T-helper 1 cell treated with Interleukin-12 subunit alpha and Interleukin-12 subunit beta and Interleukin-4 antibody, amounts not matched to agents 30 μg/mL and 1 μg/mL, for 36 hours (primary cell): ENCODE data around the gene CHST11.
A peak's percentile ranks its signal among the peaks of the same experiment; 100 is the strongest.

Source experiments
- H3K27ac Mint-ChIP-seq: one replicate; pipeline ENCODE4 v1.8.0; 2021; ENCODE audit warnings: mild to moderate bottlenecking, mixed read lengths
- H3K27me3 Mint-ChIP-seq: one replicate; pipeline ENCODE4 v1.8.0; 2021; ENCODE audit warnings: low read depth, mixed read lengths
- H3K36me3 Mint-ChIP-seq: one replicate; pipeline ENCODE4 v1.8.0; 2021; ENCODE audit warnings: low read depth, mixed read lengths
- H3K4me1 Mint-ChIP-seq: one replicate; pipeline ENCODE4 v1.8.0; 2021; ENCODE audit warnings: low read depth, mixed read lengths
- H3K4me3 Mint-ChIP-seq: one replicate; pipeline ENCODE4 v1.8.0; 2021; ENCODE audit warnings: mild to moderate bottlenecking, moderate library complexity, mixed read lengths
- H3K9me3 Mint-ChIP-seq: one replicate; pipeline ENCODE4 v1.8.0; 2021; ENCODE audit warnings: mixed read lengths

The CHST11 gene

GRCh38 chr12:104446646-104447421 lies 9.9 kb upstream of the CHST11 start:
- H3K9me3 Mint-ChIP-seq: peaks cover 11% of the 10 kb centered on the region
- H3K27ac Mint-ChIP-seq: no peak overlapping the region

GRCh38 chr12:104448031-104448430 lies 8.7 kb upstream of the CHST11 start:
- Mint-ChIP-seq H3K4me1 (peaks cover under 1% of the 10 kb centered on the region), H3K36me3 (peaks cover under 1% of the 10 kb centered on the region), H3K4me3 (no peak overlapping the region), H3K27me3 (peaks cover 6% of the 10 kb centered on the region), H3K9me3 (peaks cover 11% of the 10 kb centered on the region), H3K27ac (no peak overlapping the region)

More at GRCh38 chr12:104446646-104447421, 9.9 kb upstream of the CHST11 start:
- H3K27me3 Mint-ChIP-seq: peaks cover 5% of the 10 kb centered on the region
- H3K4me3 Mint-ChIP-seq: no peak overlapping the region
- H3K4me1 Mint-ChIP-seq: no peaks in the 10 kb centered on the region
- no peaks in the 10 kb centered on the region for H3K36me3 Mint-ChIP-seq

GRCh38 chr12:104448451-104448850 lies 8.3 kb upstream of the CHST11 start:
- peaks cover 1% of the 10 kb centered on the region for H3K4me1 Mint-ChIP-seq
- H3K4me3 Mint-ChIP-seq: no peak overlapping the region
- H3K27me3 Mint-ChIP-seq: peaks cover 10% of the 10 kb centered on the region
- H3K9me3 Mint-ChIP-seq: peaks cover 11% of the 10 kb centered on the region
- no peak overlapping the region for H3K27ac Mint-ChIP-seq
- peaks cover 4% of the 10 kb centered on the region for H3K36me3 Mint-ChIP-seq

- H3K27ac Mint-ChIP-seq: no peak overlapping the region
- peaks cover 11% of the 10 kb centered on the region for H3K9me3 Mint-ChIP-seq
- H3K36me3 Mint-ChIP-seq: peaks cover 5% of the 10 kb centered on the region
- H3K4me3 Mint-ChIP-seq: no peak overlapping the region
- H3K27me3 Mint-ChIP-seq: peaks cover 13% of the 10 kb centered on the region
- H3K4me1 Mint-ChIP-seq: peaks cover 7% of the 10 kb centered on the region
These were observed 6.0 kb upstream of the CHST11 start for GRCh38 chr12:104450700-104451099.

GRCh38 chr12:104452087-104452486 lies 4.7 kb upstream of the CHST11 start:
- H3K4me3 Mint-ChIP-seq: no peak overlapping the region
- peaks cover 13% of the 10 kb centered on the region for H3K4me1 Mint-ChIP-seq
- peaks cover 5% of the 10 kb centered on the region for H3K36me3 Mint-ChIP-seq
- H3K27me3 Mint-ChIP-seq: peaks cover 13% of the 10 kb centered on the region
- no peak overlapping the region for H3K27ac Mint-ChIP-seq
- peaks cover 11% of the 10 kb centered on the region for H3K9me3 Mint-ChIP-seq

GRCh38 chr12:104453133-104453532 lies 3.6 kb upstream of the CHST11 start:
- Mint-ChIP-seq H3K9me3 (peaks cover 11% of the 10 kb centered on the region), H3K4me3 (no peak overlapping the region), H3K36me3 (peaks cover 9% of the 10 kb centered on the region), H3K27me3 (peaks cover 13% of the 10 kb centered on the region), H3K4me1 (peaks cover 13% of the 10 kb centered on the region), H3K27ac (no peak overlapping the region)

GRCh38 chr12:104454997-104455396 lies 1.8 kb upstream of the CHST11 start:
- H3K36me3 Mint-ChIP-seq: peaks cover 16% of the 10 kb centered on the region
- H3K4me1 Mint-ChIP-seq: peaks cover 19% of the 10 kb centered on the region
- peaks cover 7% of the 10 kb centered on the region for H3K9me3 Mint-ChIP-seq
- H3K27ac Mint-ChIP-seq: no peak overlapping the region
- H3K4me3 Mint-ChIP-seq: no peak overlapping the region
- peaks cover 8% of the 10 kb centered on the region for H3K27me3 Mint-ChIP-seq

- Mint-ChIP-seq H3K9me3 (peaks cover 4% of the 10 kb centered on the region), H3K36me3 (peaks cover 18% of the 10 kb centered on the region), H3K27ac (peak overlapping the region; percentile 87), H3K4me3 (peak overlapping the region; percentile 93), H3K27me3 (peaks cover 8% of the 10 kb centered on the region), H3K4me1 (peaks cover 24% of the 10 kb centered on the region)
These were observed 951 bp upstream of the CHST11 start for GRCh38 chr12:104455578-104456416.

GRCh38 chr12:104456950-104457745 lies 400 bp downstream of the CHST11 start:
- Mint-ChIP-seq H3K4me3 (peak overlapping the region; percentile 98), H3K4me1 (peaks cover 34% of the 10 kb centered on the region)

GRCh38 chr12:104457746-104458693 lies 1.3 kb downstream of the CHST11 start:
- H3K4me1 Mint-ChIP-seq: peaks cover 42% of the 10 kb centered on the region
- H3K4me3 Mint-ChIP-seq: peak overlapping the region; percentile 98
- peak overlapping the region; percentile 96 for H3K27ac Mint-ChIP-seq

More at GRCh38 chr12:104456950-104457745, 400 bp downstream of the CHST11 start:
- peak overlapping the region; percentile 96 for H3K27ac Mint-ChIP-seq
- peaks cover 18% of the 10 kb centered on the region for H3K36me3 Mint-ChIP-seq
- H3K9me3 Mint-ChIP-seq: no peaks in the 10 kb centered on the region
- H3K27me3 Mint-ChIP-seq: peaks cover 8% of the 10 kb centered on the region

GRCh38 chr12:104458694-104459367 lies 2.1 kb downstream of the CHST11 start:
- Mint-ChIP-seq H3K27me3 (no peaks in the 10 kb centered on the region), H3K27ac (peak overlapping the region; percentile 87), H3K4me1 (peaks cover 47% of the 10 kb centered on the region), H3K9me3 (no peaks in the 10 kb centered on the region), H3K4me3 (peak overlapping the region; percentile 81), H3K36me3 (peaks cover 23% of the 10 kb centered on the region)

More at GRCh38 chr12:104457746-104458693, 1.3 kb downstream of the CHST11 start:
- Mint-ChIP-seq H3K9me3 (no peaks in the 10 kb centered on the region), H3K36me3 (peaks cover 22% of the 10 kb centered on the region), H3K27me3 (peaks cover 7% of the 10 kb centered on the region)

- Mint-ChIP-seq H3K4me1 (peaks cover 49% of the 10 kb centered on the region), H3K36me3 (peaks cover 25% of the 10 kb centered on the region), H3K4me3 (peak overlapping the region; percentile 81)
These were observed 2.7 kb downstream of the CHST11 start for GRCh38 chr12:104459368-104459909.

More at GRCh38 chr12:104459368-104459909, 2.7 kb downstream of the CHST11 start:
- H3K27me3 Mint-ChIP-seq: no peaks in the 10 kb centered on the region
- H3K27ac Mint-ChIP-seq: peak overlapping the region; percentile 87
- H3K9me3 Mint-ChIP-seq: no peaks in the 10 kb centered on the region
